PC-9 (cell line): ENCODE results near the gene ZMYND19. TPM values are rescaled to one million over a fixed set of nuclear protein-coding genes. Genes with fewer than 3 reads are reported as not detected.

Experiments
- BruUV-seq: library from RNA; stranded (reverse); fragments of 400-500 nt; replicated peaks from 2 replicates; lab custom pipeline; 2021; lab: Mats Ljungman, UMichigan
- CTCF ChIA-PET: fragments of 300-600 bp; sonication (Branson Sonifier 250); formaldehyde crosslinking; loops from one replicate; lab custom pipeline; 2022; ENCODE audit warnings: antibody characterized with exemption; lab: Charles Lee
- POLR2A ChIA-PET: fragments of 300-600 bp; sonication (Branson Sonifier 250); formaldehyde crosslinking; loops from one replicate; lab custom pipeline; 2022; ENCODE audit warnings: antibody characterized with exemption; ENCODE audit not compliant: unreplicated experiment; lab: Charles Lee
- DNase-seq, 2 experiments: peaks; one replicate each; pipeline versions ENCODE4 v3.0.0 to v3.0.0-alpha.2; 2015 to 2022; ENCODE audit warnings: mixed read lengths in 1 of 2
- H2AFZ ChIP-seq: fragments of 200-600 bp; sonication (generic); 2 replicates; pipeline ENCODE4 v1.8.1; 2017; ENCODE audit warnings: antibody characterized with exemption
- H3F3A ChIP-seq: fragments of 200-600 bp; sonication (generic); 2 replicates; pipeline ENCODE4 v1.8.1; 2017; ENCODE audit warnings: antibody characterized with exemption, mild to moderate bottlenecking, low read depth; ENCODE audit not compliant: insufficient read depth
- H3K27ac ChIP-seq: fragments of 200-600 bp; sonication (generic); 2 replicates; pipeline ENCODE4 v1.6.1; 2016; ENCODE audit warnings: mixed run types
- H3K27me3 ChIP-seq: fragments of 200-600 bp; sonication (generic); 2 replicates; pipeline ENCODE4 v1.6.1; 2016; ENCODE audit warnings: low read depth, mixed run types; ENCODE audit not compliant: insufficient read depth
- H3K36me3 ChIP-seq: fragments of 200-600 bp; sonication (generic); 2 replicates; pipeline ENCODE4 v1.6.1; 2016; ENCODE audit warnings: low read depth, mixed run types
- H3K4me1 ChIP-seq: fragments of 200-600 bp; sonication (generic); replicated peaks from 2 replicates; pipeline ENCODE4 v1.6.1; 2016; ENCODE audit warnings: mixed run types; ENCODE audit not compliant: insufficient read depth
- H3K4me2 ChIP-seq: fragments of 200-600 bp; sonication (generic); 2 replicates; pipeline ENCODE4 v1.6.1; 2017; ENCODE audit warnings: mixed run types
- H3K4me3 ChIP-seq: fragments of 200-600 bp; sonication (generic); 2 replicates; pipeline ENCODE4 v1.6.1; 2016; ENCODE audit warnings: mixed run types
- H3K79me2 ChIP-seq: fragments of 200-600 bp; sonication (generic); 2 replicates; pipeline ENCODE4 v1.6.1; 2017; ENCODE audit warnings: low read depth, mixed run types
- H3K9me2 ChIP-seq: fragments of 200-600 bp; sonication (generic); 2 replicates; pipeline ENCODE4 v1.8.1; 2017; ENCODE audit warnings: mild to moderate bottlenecking; ENCODE audit not compliant: insufficient read depth
- H3K9me3 ChIP-seq: fragments of 200-600 bp; sonication (generic); 2 replicates; pipeline ENCODE4 v1.8.1; 2016; ENCODE audit warnings: low read depth; ENCODE audit not compliant: insufficient read depth
- H4K20me1 ChIP-seq: fragments of 200-600 bp; sonication (generic); 2 replicates; pipeline ENCODE4 v1.8.1; 2017; ENCODE audit not compliant: insufficient read depth
- CTCF ChIP-seq: fragments of 200-600 bp; sonication (generic); conservative IDR thresholded peaks from 2 replicates; pipeline ENCODE4 v1.6.1; 2017; ENCODE audit warnings: mixed run types, antibody characterized with exemption, mild to moderate bottlenecking, moderate library complexity
- EZH2 ChIP-seq: fragments of 200-600 bp; sonication (generic); IDR thresholded peaks from 2 replicates; pipeline ENCODE4 v1.8.0; 2017; ENCODE audit warnings: antibody characterized with exemption, low read depth
- intact Hi-C: fragments of 100-400 bp; cut with micrococcal nuclease; formaldehyde crosslinking; loops from one replicate; pipeline ENCODE4 v1.10.0; 2022; ENCODE audit not compliant: unreplicated experiment
- total RNA-seq: library from RNA; stranded (reverse); gene quantifications from 2 replicates; pipeline ENCODE4 v1.2.3, GENCODE V29; 2021

Gene ZMYND19
- total RNA-seq, 1 experiment from 2014 or later: 47.7 TPM

GRCh38 chr9:137613259-137613658 is 22.9 kb upstream of the ZMYND19 start:
- Histone ChIP-seq H4K20me1 (no peaks in the 10 kb centered on the region), H2AFZ (no peak overlapping the region), H3F3A (peaks cover 53% of the 10 kb centered on the region), H3K9me3 (no peaks in the 10 kb centered on the region), H3K4me2 (peak overlapping the region; percentile 78), H3K27me3 (no peaks in the 10 kb centered on the region), H3K36me3 (peaks cover 8% of the 10 kb centered on the region; the same call in 1 of the 2 replicates), H3K4me3 (no peak overlapping the region; the same call in 1 of the 2 replicates), H3K79me2 (peaks cover 67% of the 10 kb centered on the region), H3K4me1 (peaks cover 72% of the 10 kb centered on the region), H3K9me2 (no peaks in the 10 kb centered on the region), H3K27ac (peak overlapping the region; percentile 97)
- POLR2A ChIA-PET: no interaction called here
- BruUV-seq: no TSS peak
- CTCF ChIA-PET: no interaction called here
- no peak for DNase-seq
- no peak for TF ChIP-seq EZH2
- no peak for TF ChIP-seq CTCF
- intact Hi-C loops: loop anchor here (2.0 to 10.0 kb wide), 4 partner anchors 34 to 371 kb away; partner anchors contain the start of genes DPH7, MRPL41, PNPLA7 and TUBB4B

- Histone ChIP-seq H3K27me3 (no peaks in the 10 kb centered on the region), H3K4me2 (peak overlapping the region; percentile 78), H4K20me1 (no peaks in the 10 kb centered on the region), H3F3A (peaks cover 52% of the 10 kb centered on the region), H3K79me2 (peaks cover 67% of the 10 kb centered on the region), H3K9me3 (no peaks in the 10 kb centered on the region), H2AFZ (no peak overlapping the region), H3K36me3 (peaks cover 8% of the 10 kb centered on the region; the same call in 1 of the 2 replicates), H3K4me1 (peaks cover 76% of the 10 kb centered on the region), H3K27ac (peak overlapping the region; percentile 97), H3K4me3 (peak overlapping the region; percentile 1; the same call in 1 of the 2 replicates), H3K9me2 (no peaks in the 10 kb centered on the region)
- POLR2A ChIA-PET: no interaction called here
- intact Hi-C loops: loop anchor here (2.0 to 10.0 kb wide), 4 partner anchors 34 to 370 kb away; partner anchors contain the start of genes DPH7, MRPL41, PNPLA7 and TUBB4B
- TF ChIP-seq CTCF: no peak
- TF ChIP-seq EZH2: no peak
- BruUV-seq: TSS peak; percentile 35
- no peak for DNase-seq
- CTCF ChIA-PET: no interaction called here
Measured at GRCh38 chr9:137612741-137613142, 22.4 kb upstream of the ZMYND19 start.

GRCh38 chr9:137611623-137612609 is 21.6 kb upstream of the ZMYND19 start:
- ChIA-PET POLR2A (no interaction called here), CTCF (no interaction called here)
- H2AFZ ChIP-seq: no peak overlapping the region
- H3K27me3 ChIP-seq: no peaks in the 10 kb centered on the region
- H3F3A ChIP-seq: peaks cover 45% of the 10 kb centered on the region
- no TSS peak for BruUV-seq
- DNase-seq: peak; percentile 99
- H4K20me1 ChIP-seq: 0 out of 2 replicates have a peak, but pooled peaks cover 3% of the 10 kb centered on the region
- H3K4me1 ChIP-seq: peaks cover 76% of the 10 kb centered on the region
- H3K79me2 ChIP-seq: peaks cover 67% of the 10 kb centered on the region
- H3K4me2 ChIP-seq: peak overlapping the region; percentile 78
- H3K27ac ChIP-seq: peak overlapping the region; percentile 97
- H3K9me3 ChIP-seq: no peaks in the 10 kb centered on the region
- peaks cover 3% of the 10 kb centered on the region; the same call in 1 of the 2 replicates for H3K36me3 ChIP-seq
- intact Hi-C loops: loop anchor here (2.0 to 10.0 kb wide), 4 partner anchors 33 to 370 kb away; partner anchors contain the start of genes DPH7, MRPL41, PNPLA7 and TUBB4B
- TF ChIP-seq CTCF (no peak), EZH2 (no peak)
- H3K9me2 ChIP-seq: no peaks in the 10 kb centered on the region
- H3K4me3 ChIP-seq: peak overlapping the region; percentile 44; the same call in 1 of the 2 replicates
